Right ventricle myocardium superior (tissue), 1 donor: ENCODE measurements around the gene PCDHGA1. TPM values are rescaled to one million over a fixed set of nuclear protein-coding genes. Genes with fewer than 3 reads are reported as not detected.
"Not testable (repeated sequence)": the region's sequence is repeated elsewhere in the genome, so short reads cannot be mapped to it uniquely, and the experiment has no call there.

Source experiments
- ATAC-seq: fragments of 200-7000 bp; cut with Tn5 transposase; one replicate; pipeline ENCODE4 v1.9.1; 2020; ENCODE audit warnings: mild to moderate bottlenecking; ENCODE audit not compliant: poor library complexity
- DNase-seq: peaks from one replicate; pipeline ENCODE4 v3.0.0-alpha.2; 2020
- intact Hi-C: fragments of 100-400 bp; cut with DNase I; formaldehyde crosslinking; loops from one replicate; pipeline ENCODE4 v1.11.2; 2022
- long read RNA-seq: library from polyadenylated mRNA; unstranded; transcript quantifications from one replicate; pipeline ENCODE4 v2.0.0, GENCODE V29; 2021
- total RNA-seq: library from RNA; stranded (reverse); fragmentation: NEBNext Ultra II Directional; extraction: Animal tissue kit (Norgen Biotek cat#: 25700); gene quantifications from one replicate; pipeline ENCODE4 v1.2.1, GENCODE V29; 2021
- donor health status: DM: no; HTN: yes; CAD: no; lungs with severe emphysema.

The PCDHGA1 gene
- 2.7 TPM for total RNA-seq
- long read RNA-seq: 0 reads

GRCh38 chr5:141330299-141331080, at the start of gene PCDHGA1:
TSS of gene PCDHGA1 (plus strand) at chr5:141330514.
- intact Hi-C loops: no loop called here
- DNase-seq (no peak), ATAC-seq (peak; percentile 64)

GRCh38 chr5:141298376-141298775, 31.9 kb upstream of the PCDHGA1 start:
- no peak for ATAC-seq
- intact Hi-C loops: no loop called here
- no peak for DNase-seq

GRCh38 chr5:141303756-141304155, 26.6 kb upstream of the PCDHGA1 start, which contains the start of gene SLC25A2:
TSS of gene SLC25A2 (minus strand) at chr5:141304049. CDS start at chr5:141303865, 184 bp downstream.
- DNase-seq (no peak), ATAC-seq (no peak)
- intact Hi-C loops: loop anchor here (5.0 kb wide), 1 partner anchor 36 kb away; no protein-coding TSS in a partner anchor

GRCh38 chr5:141306630-141307029, 23.7 kb upstream of the PCDHGA1 start:
- intact Hi-C loops: no loop called here
- ATAC-seq (no peak), DNase-seq (no peak)

GRCh38 chr5:141313711-141314110, 16.6 kb upstream of the PCDHGA1 start:
- DNase-seq (no peak), ATAC-seq (no peak)
- intact Hi-C loops: no loop called here

- intact Hi-C loops, DNase-seq, ATAC-seq: not testable (repeated sequence)
These were observed 13.4 kb upstream of the PCDHGA1 start for GRCh38 chr5:141316963-141317362.

GRCh38 chr5:141319202-141319601, 11.1 kb upstream of the PCDHGA1 start:
- ATAC-seq (no peak), DNase-seq (no peak)
- intact Hi-C loops: no loop called here

GRCh38 chr5:141319699-141320098, 10.6 kb upstream of the PCDHGA1 start:
- DNase-seq: no peak
- intact Hi-C loops: loop anchor here (5.0 kb wide), 1 partner anchor 243 kb away; no protein-coding TSS in a partner anchor
- no peak for ATAC-seq

GRCh38 chr5:141320225-141321169, 9.8 kb upstream of the PCDHGA1 start, which contains the start of gene TAF7:
TSS of gene TAF7 (minus strand) at chr5:141320784. CDS start at chr5:141320044, 740 bp downstream.
- ATAC-seq: peak; percentile 100
- intact Hi-C loops: loop anchor here (5.0 kb wide), 1 partner anchor 242 kb away; no protein-coding TSS in a partner anchor
- peak; percentile 94 for DNase-seq

GRCh38 chr5:141322261-141322660, 8.1 kb upstream of the PCDHGA1 start:
- intact Hi-C loops: loop anchor here (5.0 kb wide), 1 partner anchor 240 kb away; no protein-coding TSS in a partner anchor
- no peak for DNase-seq
- ATAC-seq: no peak

- DNase-seq (peak; percentile 81), ATAC-seq (peak; percentile 92)
- intact Hi-C loops: no loop called here
These were observed 4.0 kb upstream of the PCDHGA1 start for GRCh38 chr5:141326088-141326854.

GRCh38 chr5:141328231-141328630, 2.1 kb upstream of the PCDHGA1 start:
- ATAC-seq (no peak), DNase-seq (no peak)
- intact Hi-C loops: no loop called here

- intact Hi-C loops: not testable (repeated sequence)
These were observed 2.3 kb downstream of the PCDHGA1 start for GRCh38 chr5:141332571-141332970.

GRCh38 chr5:141338538-141339306, 8.4 kb downstream of the PCDHGA1 start, which contains the start of gene PCDHGA2:
TSS of gene PCDHGA2 (plus strand) at chr5:141338760.
- intact Hi-C loops: no loop called here
- DNase-seq (no peak), ATAC-seq (peak; percentile 67)

More at GRCh38 chr5:141332571-141332970, 2.3 kb downstream of the PCDHGA1 start:
- not testable (repeated sequence) for DNase-seq, ATAC-seq

- ATAC-seq, intact Hi-C loops: not testable (repeated sequence)
- peak; percentile 54 for DNase-seq
These were observed 10.6 kb downstream of the PCDHGA1 start for GRCh38 chr5:141340781-141341354.

- intact Hi-C loops: no loop called here
- DNase-seq: no peak
- peak; percentile 67 for ATAC-seq
These were observed 12.5 kb downstream of the PCDHGA1 start for GRCh38 chr5:141342773-141343172.
